ENCODE measurements around the gene NCKAP5.

NCKAP5 gene

DNA sequence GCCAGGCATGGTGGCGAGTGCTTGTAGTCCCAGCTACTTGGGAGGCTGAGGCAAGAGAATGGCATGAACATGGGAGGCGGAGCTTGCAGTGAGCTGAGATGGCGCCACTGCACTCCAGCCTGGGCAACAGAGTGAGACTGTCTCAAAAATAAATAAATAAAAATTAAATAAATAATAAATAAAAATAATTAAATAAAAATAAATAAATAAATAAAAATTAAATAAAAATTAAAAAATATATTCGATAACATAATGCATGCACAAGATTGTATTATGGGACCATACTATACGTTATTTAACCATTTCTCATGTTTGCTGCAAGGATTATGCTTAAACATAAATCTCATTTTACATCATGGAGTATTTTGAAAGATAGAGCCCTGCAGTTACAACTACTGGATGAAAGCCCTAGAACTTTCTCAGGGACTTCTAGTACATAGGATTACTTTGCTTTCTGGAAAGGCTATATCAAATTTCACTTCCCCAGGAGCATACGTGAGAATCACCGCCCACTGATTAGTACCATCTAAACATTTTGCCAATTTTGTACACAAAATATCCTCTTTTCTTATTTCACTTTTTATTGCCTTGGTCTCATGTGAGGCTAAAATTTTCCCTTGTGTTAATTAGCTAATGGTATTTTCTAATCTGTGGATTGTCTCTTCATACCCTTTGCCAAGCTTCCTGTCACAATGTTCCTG, 664.0 kb downstream of the NCKAP5 start:
- no peak for FAIRE-seq

- FAIRE-seq = no peak
Measured at GRCh38 chr2:132902626-132903025, 665.6 kb downstream of the NCKAP5 start.

DNA sequence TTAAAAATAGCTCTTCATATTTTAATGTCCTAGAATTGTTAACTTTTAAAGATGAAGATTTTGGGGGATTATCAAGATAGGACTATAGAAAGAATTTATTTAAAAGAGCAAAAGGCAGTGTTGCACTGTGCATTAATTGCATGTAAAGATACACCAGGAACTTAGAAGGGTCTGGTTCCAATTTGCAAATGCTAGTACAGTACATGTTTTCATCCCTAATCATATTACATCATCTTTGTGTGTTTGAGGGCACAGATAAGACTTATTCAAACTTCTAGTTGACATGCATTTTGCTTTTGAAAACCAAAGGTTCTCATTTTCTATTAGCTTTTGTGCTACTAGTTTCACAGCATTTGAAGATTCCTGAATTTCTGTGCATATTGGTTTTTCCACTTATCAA, 666.6 kb downstream of the NCKAP5 start:
- FAIRE-seq = no peak

DNA sequence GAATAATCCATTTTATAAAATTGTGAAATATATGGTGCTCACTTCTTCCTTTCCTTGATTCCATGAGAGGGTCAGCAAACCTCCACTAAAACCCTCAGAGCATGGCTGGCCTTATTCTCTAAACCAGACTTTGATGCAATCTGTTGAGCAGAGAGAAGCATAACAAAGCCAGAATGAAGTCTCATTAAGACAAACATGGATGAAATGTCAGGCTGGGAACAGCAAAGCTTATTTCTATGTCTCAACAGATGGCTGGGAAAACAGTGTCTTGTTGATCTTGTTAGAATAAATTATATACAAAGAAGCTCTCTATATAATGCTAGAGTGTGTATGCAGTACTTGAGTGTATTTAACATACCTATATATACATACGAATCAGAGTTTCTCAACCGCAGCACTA, 671.2 kb downstream of the NCKAP5 start:
- no peak for FAIRE-seq

DNA sequence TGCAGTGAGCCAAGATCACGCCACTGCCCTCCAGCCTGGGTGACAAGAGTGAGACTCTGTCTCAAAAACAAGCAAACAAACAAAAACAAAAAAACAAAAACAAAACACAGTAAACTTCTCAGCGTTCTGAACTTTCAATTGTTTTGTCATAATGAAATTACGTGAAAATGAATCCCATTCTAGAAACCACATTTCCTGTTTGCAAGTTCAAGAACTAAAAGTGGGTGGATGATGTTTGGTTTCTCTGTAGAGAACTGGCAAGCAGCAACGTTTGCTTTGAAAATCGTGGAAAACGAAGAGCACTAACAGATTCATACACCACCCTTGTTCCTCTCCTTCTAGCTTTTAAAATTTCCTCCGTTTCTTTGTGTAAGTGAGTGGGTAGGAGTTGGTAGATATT, 672.2 kb downstream of the NCKAP5 start:
- no peak for FAIRE-seq

DNA sequence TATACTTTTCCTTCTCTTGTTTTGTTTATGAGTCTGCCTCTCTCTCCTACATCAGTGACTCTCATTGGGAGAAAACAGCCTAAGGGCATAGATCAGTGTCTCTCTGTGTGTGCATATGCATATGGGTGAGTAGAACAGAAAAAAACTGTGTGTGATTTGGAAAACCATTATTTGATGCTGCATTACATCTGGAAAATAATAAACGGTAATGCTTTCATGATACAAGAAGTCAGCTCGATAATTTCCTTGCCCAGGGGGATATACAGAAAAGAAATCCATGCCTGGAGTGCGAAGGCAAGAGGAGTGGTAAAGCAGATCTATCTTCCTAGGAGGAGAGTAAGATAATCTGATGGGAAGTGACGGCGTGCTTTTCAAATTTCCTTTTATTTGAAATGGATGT, 676.8 kb downstream of the NCKAP5 start:
- FAIRE-seq = no peak

GRCh38 chr2:132886574-132886973, 681.7 kb downstream of the NCKAP5 start:
- no peak for FAIRE-seq

DNA sequence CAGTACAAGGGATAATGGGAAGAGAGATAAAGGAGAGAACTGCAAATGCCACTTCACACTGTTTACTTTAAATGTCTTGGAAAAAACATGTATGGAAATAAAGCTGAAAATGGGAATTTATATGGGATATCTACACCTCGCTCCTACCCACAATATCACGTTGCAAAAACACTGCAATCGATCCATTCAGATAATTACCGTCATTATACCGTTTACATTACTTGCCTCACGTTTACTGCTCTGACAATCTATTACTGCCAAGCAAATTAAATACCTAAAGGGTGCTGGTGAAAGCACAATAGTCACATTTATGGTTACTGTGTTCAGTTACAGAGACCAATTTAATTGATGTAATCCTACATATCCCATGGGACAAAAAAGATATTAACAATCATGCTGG, 683.6 kb downstream of the NCKAP5 start:
- FAIRE-seq = no peak

DNA sequence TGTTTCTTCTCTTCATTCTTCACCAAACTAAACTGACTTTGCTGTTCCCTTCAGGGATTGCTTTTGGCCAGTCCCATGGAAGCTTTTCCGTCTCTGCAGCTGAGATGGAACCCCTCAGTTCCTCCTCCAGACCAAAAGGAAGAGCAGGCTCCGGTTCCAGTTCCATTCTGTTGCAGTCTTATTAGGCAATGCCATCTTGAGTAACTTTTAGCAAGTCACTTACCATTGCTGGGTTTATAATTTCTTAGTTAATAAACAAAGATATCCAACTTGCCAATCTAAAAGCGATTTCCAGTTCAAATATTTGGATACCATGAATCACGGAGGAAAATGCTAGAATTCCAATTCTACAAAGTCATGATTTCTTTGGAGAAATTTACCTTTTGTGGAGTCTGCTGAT, 684.0 kb downstream of the NCKAP5 start:
- no peak for FAIRE-seq

- FAIRE-seq = no peak
Measured at GRCh38 chr2:132883430-132883829, 684.8 kb downstream of the NCKAP5 start.

- no peak for FAIRE-seq
Measured at GRCh38 chr2:132881546-132881945, 686.7 kb downstream of the NCKAP5 start.

DNA sequence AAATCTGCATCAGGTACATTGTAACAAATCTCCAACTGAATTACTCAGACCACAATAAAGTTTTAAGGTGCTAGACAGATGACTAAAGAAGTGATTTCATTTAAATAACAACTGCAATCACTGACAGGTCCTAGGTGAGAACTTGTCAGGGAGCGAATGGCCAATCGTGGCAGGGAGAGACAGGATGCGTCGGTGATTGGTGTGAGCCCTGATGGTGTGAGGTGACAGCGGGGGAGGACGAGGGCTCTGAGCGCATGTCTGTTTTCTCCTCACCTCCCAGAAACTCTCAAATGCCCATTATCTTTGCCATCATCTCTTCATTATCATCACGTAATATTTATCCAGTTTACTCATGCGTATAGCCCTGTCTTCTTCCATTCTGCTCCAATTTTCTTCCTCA, 690.3 kb downstream of the NCKAP5 start:
- no peak for FAIRE-seq

- FAIRE-seq = no peak
Measured at GRCh38 chr2:132876745-132877391, 691.4 kb downstream of the NCKAP5 start.

GRCh38 chr2:132875193-132875592, 693.1 kb downstream of the NCKAP5 start:
- FAIRE-seq = no peak

DNA sequence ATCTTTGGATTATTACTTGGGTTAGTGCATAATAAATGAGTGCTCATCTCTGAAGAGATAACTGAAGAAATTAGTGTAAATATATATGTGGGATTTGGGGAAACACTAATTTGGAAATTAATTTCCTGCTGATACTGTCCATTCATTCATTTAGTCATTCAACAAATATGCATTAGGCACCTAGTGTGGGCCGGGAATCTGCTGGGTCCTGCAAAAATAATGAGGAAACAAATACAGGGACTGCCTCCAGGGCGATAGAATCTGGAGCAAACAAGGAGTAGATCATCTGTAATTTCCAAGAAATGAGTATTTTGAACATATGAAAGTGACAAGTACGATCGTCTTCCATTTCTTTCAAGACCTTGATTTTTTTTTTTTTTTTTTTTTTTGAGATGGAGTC, 694.5 kb downstream of the NCKAP5 start:
- FAIRE-seq = no peak

- no peak for FAIRE-seq
Measured at GRCh38 chr2:132871831-132872230, 696.4 kb downstream of the NCKAP5 start.

DNA sequence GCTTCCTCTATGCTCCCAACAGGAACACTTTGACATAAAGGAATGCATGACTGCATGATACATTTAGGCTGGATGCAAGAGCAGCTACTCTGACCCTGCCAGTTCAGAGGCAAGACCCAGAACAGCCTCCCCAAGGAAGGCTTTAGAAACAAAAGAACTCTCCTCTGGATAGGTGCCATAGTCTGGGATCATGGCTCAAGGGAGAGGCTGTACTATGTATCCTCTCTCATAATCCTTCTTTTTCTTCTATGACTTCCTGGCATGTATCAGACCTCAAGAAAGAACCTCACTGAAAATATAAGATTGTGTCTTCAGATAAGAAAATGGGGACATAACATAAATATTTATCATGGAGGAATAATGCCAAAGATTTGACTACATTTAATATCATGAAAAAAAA, 704.3 kb downstream of the NCKAP5 start:
- FAIRE-seq = no peak

- FAIRE-seq = no peak
Measured at GRCh38 chr2:132860220-132860619, 708.0 kb downstream of the NCKAP5 start.

DNA sequence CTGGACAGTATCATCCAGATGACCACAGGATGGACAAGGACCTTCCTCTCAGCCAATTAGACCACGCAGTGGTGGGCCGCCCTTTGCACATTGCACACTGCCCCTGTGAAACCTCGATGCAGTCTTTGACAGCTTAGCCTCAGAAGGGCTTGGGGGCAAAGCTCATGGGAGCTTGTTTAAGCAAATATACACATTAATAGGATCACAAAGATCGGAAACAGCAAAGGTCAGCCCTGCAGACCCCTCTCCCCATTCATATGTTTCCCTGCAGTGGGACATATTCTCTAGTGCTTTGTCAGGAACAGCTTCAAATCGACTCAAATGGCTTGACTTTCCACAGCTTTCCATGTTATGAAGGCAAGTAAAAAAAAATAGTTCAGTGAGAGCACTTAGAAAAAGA, 708.7 kb downstream of the NCKAP5 start:
- FAIRE-seq = no peak

GRCh38 chr2:132857319-132857718, 710.9 kb downstream of the NCKAP5 start:
- FAIRE-seq = no peak

DNA sequence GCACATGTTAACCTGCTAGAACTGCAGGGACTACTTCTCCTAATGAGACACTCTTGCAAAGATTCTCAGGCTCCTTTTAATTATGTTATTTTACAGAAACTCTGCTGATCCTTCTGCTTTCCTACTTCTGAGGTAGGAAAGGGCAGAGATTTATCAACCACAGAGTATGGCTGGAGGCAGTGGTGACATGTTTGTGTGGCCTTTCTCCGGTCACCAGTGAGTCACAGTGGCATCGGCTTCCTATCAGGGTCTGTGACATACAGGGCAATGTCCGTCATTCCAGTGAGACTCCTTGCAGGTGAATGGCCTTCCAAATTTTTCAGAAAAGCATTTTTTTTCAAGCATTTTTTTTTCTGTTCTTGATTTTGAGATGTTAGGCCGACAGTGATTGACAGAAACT, 717.6 kb downstream of the NCKAP5 start:
- FAIRE-seq = no peak

DNA sequence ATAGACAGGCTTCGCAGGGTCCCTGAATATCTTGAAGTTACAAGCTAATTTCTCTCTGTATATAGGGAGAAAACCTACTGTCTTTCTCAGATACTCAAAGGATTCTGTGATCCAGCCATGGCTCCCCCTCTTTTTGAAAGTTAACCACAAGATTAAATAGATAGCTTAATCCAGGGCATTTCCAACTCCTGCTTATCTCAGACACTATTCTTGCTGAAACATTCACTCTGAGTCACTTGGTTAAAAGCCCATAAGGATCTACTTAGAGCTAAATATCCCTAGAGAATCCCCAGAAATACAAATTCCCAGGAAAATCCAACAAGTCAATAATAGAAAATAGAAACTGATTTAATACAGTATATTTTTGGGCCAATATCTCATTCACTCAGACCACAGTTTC, 719.1 kb downstream of the NCKAP5 start:
- FAIRE-seq = no peak

DNA sequence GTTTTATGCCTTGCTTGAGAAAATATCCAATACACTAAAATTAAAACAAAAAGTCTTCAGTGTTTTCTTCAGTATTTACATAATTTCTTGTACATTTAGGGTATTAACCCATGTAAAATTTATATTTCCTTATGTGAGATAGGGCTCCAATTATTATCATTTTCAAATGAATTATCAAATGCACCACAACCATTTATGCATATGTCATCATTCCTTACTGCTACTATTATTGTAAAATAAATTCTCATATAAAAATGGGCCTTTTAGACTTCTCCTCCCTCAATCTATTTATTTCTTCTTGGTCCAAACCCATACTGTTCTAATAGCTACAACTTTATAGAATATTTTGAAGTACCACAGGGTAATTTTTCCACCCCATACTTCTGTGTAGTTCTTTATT, 722.9 kb downstream of the NCKAP5 start:
- no peak for FAIRE-seq

DNA sequence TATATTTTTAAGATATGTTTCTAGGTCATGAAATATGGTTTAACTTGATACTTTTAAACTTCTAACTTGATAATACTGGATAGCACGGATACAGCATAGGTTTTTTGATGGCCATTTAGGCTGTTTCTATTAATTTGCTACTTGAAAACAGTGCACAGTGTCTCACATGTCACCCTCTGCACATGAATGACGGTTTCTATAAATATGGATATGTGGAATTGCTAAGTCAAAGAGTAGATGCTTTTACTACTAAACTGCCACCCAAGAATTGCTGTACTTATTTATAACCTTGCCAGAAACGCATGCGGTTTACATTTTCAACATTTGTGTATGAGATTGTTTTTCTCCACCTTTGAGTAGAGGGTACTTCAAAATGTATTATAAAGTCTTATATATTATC, 723.7 kb downstream of the NCKAP5 start:
- no peak for FAIRE-seq

GRCh38 chr2:132837769-132838168, 730.5 kb downstream of the NCKAP5 start:
- no peak for FAIRE-seq
